A549 (cell line): Measurements from ENCODE around the gene PTEN. TPM values are rescaled to one million over a fixed set of nuclear protein-coding genes. Genes with fewer than 3 reads are reported as not detected.

Source experiments
- ATAC-seq, 2 experiments: fragments of 200-7000 bp in 1 of 2; fragments of >200 bp in 1 of 2; cut with Nextera tagmentation in 1 of 2; cut with Tn5 transposase in 1 of 2; 3 replicates each; pipeline versions ENCODE4 v1.8.0 to v1.9.1; 2018 to 2020; ENCODE audit warnings: mild to moderate bottlenecking in 1 of 2, moderate library complexity in 1 of 2
- CTCF ChIA-PET: fragments of 300-600 bp; sonication (Branson Sonifier 250); formaldehyde crosslinking; extraction: SDS; loops from one replicate; lab custom pipeline; 2021; ENCODE audit warnings: antibody characterized with exemption, inconsistent platforms; lab: Yijun Ruan, JAX
- POLR2A ChIA-PET: fragments of 350-600 bp; formaldehyde crosslinking; extraction: SDS; loops from one replicate; lab custom pipeline; 2021; ENCODE audit warnings: antibody characterized with exemption, inconsistent platforms; lab: Yijun Ruan, JAX
- DNase-seq, 2 experiments: peaks; one replicate each; pipeline versions ENCODE4 v3.0.0 to v3.0.0-alpha.2; 2011 to 2016; ENCODE audit warnings: low read depth in 1 of 2, low spot score in 1 of 2
- FAIRE-seq: peaks from 2 replicates; lab custom pipeline; 2011; peaks lifted over from hg19 to GRCh38; lab: Jason Lieb, UNC
- H3K27ac ChIP-seq, 2 experiments: fragments of >200 bp; sonication (Bioruptor Twin); formaldehyde crosslinking; 3 replicates each; pipeline ENCODE4 v1.5.1; 2016 to 2017
- H3K4me1 ChIP-seq: fragments of >200 bp; sonication (Bioruptor Twin); formaldehyde crosslinking; 3 replicates; pipeline ENCODE4 v1.6.1; 2016
- H3K4me2 ChIP-seq: fragments of >200 bp; sonication (Bioruptor Twin); formaldehyde crosslinking; 3 replicates; pipeline ENCODE4 v1.6.1; 2016
- H3K4me3 ChIP-seq: fragments of >200 bp; sonication (Bioruptor Twin); formaldehyde crosslinking; 3 replicates; pipeline ENCODE4 v1.5.1; 2016
- H3K9me3 ChIP-seq: fragments of >200 bp; sonication (Bioruptor Twin); formaldehyde crosslinking; 3 replicates; pipeline ENCODE4 v1.6.1; 2016
- ATOH8 ChIP-seq: fragments of 250-450 bp; sonication (Bioruptor Pico); IDR thresholded peaks from 2 replicates; pipeline ENCODE4 v1.5.0; 2020; ENCODE audit warnings: low read depth, mild to moderate bottlenecking, moderate library complexity
- CBX8 ChIP-seq: fragments of 200-600 bp; sonication (generic); IDR thresholded peaks from 2 replicates; pipeline ENCODE4 v1.6.1; 2016
- FOSL2 ChIP-seq, 2 experiments: fragments of 450-650 bp in 1 of 2; fragments of >200 bp in 1 of 2; sonication (Bioruptor Twin) in 1 of 2; formaldehyde crosslinking; IDR thresholded peaks; 2 replicates each; pipeline versions ENCODE4 v1.5.0 to v1.6.1; 2016 to 2020; ENCODE audit warnings: mild to moderate bottlenecking in 1 of 2, moderate library complexity in 1 of 2
- FOXS1 ChIP-seq: fragments of 250-450 bp; sonication (Bioruptor Pico); IDR thresholded peaks from 2 replicates; pipeline ENCODE4 v1.5.0; 2020; ENCODE audit warnings: mild to moderate bottlenecking, moderate library complexity
- GATA3 ChIP-seq: IDR thresholded peaks from 2 replicates; pipeline ENCODE4 v1.6.1; 2012; ENCODE audit warnings: borderline replicate concordance
- NR3C1 ChIP-seq: fragments of >200 bp; sonication (Bioruptor Twin); formaldehyde crosslinking; IDR thresholded peaks from 3 replicates; pipeline ENCODE4 v1.6.1; 2017
- POLR2AphosphoS2 ChIP-seq: conservative IDR thresholded peaks from 2 replicates; pipeline ENCODE4 v1.6.1; 2012; ENCODE audit warnings: low read length, improper control_type of control experiment, inconsistent platforms
- RNF2 ChIP-seq: fragments of 200-600 bp; sonication (generic); IDR thresholded peaks from 2 replicates; pipeline ENCODE4 v1.6.1; 2016; ENCODE audit warnings: low read depth, mild to moderate bottlenecking, antibody characterized with exemption, moderate library complexity, borderline replicate concordance
- SMC3 ChIP-seq: fragments of >200 bp; sonication (Bioruptor Twin); formaldehyde crosslinking; IDR thresholded peaks from 3 replicates; pipeline ENCODE4 v1.6.1; 2018; ENCODE audit warnings: inconsistent platforms
- TFCP2L1 ChIP-seq: fragments of 250-450 bp; sonication (Bioruptor Pico); IDR thresholded peaks from 2 replicates; pipeline ENCODE4 v1.5.0; 2021; ENCODE audit warnings: mild to moderate bottlenecking
- TP53 ChIP-seq: fragments of 250-450 bp; sonication (Bioruptor Pico); IDR thresholded peaks from 2 replicates; pipeline ENCODE4 v1.5.0; 2021; ENCODE audit warnings: mild to moderate bottlenecking, moderate library complexity
- WGBS: methylation state at CpG from one replicate; pipeline ENCODE4 v1.1.6; 2017; ENCODE audit errors: missing lambda C conversion rate; 5-methylcytosine and 5-hydroxymethylcytosine counted together
- polyA plus RNA-seq, 4 experiments: library from polyadenylated mRNA; depleted of rRNA in 3 of 4; stranded (reverse); fragments of >200 nt; fragmentation: RNase III in 1 of 4; extraction: RNeasy Plus Mini Kit Qiagen cat#74134 plus additional on column Dnase treatment in 1 of 4; gene quantifications; 2 replicates in 3 of 4; 3 replicates in 1 of 4; pipeline ENCODE4 v1.2.3, GENCODE V29; 2011 to 2017
- TF ChIP-seq, protein P1 (sequence below): IDR thresholded peaks from 2 replicates; pipeline ENCODE4 v1.6.1; 2012
- TF ChIP-seq, protein P2 (sequence below): fragments of 200-600 bp; sonication (generic); IDR thresholded peaks from 2 replicates; pipeline ENCODE4 v1.6.1; 2016; ENCODE audit warnings: antibody characterized with exemption, mild to moderate bottlenecking, moderate library complexity
- TF ChIP-seq, protein P3 (sequence below): fragments of 450-650 bp; IDR thresholded peaks from 2 replicates; pipeline ENCODE4 v1.6.1; 2014; ENCODE audit warnings: antibody characterized with exemption

PTEN gene
- polyA plus RNA-seq, 2 of the 4 experiments (the other 2 are of a cell fraction) = 33.6 to 58.3 TPM

GRCh38 chr10:87836098-87836497 is 27.3 kb upstream of the PTEN start (continued):
- TF ChIP-seq, protein P1, sequence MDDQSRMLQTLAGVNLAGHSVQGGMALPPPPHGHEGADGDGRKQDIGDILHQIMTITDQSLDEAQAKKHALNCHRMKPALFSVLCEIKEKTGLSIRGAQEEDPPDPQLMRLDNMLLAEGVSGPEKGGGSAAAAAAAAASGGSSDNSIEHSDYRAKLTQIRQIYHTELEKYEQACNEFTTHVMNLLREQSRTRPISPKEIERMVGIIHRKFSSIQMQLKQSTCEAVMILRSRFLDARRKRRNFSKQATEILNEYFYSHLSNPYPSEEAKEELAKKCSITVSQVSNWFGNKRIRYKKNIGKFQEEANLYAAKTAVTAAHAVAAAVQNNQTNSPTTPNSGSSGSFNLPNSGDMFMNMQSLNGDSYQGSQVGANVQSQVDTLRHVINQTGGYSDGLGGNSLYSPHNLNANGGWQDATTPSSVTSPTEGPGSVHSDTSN = no peak

- TF ChIP-seq POLR2AphosphoS2 (no peak), TFCP2L1 (CRISPR knock-in tag) (no peak), FOSL2 (IDR thresholded peaks at IDR 0.05) (no peak), FOSL2 (CRISPR knock-in tag; IDR thresholded peaks at IDR 0.05) (no peak), CBX8 (no peak), GATA3 (no peak), TP53 (CRISPR knock-in tag) (no peak), FOXS1 (CRISPR knock-in tag) (no peak), SMC3 (no peak), ATOH8 (no peak)
- TF ChIP-seq, protein P2, sequence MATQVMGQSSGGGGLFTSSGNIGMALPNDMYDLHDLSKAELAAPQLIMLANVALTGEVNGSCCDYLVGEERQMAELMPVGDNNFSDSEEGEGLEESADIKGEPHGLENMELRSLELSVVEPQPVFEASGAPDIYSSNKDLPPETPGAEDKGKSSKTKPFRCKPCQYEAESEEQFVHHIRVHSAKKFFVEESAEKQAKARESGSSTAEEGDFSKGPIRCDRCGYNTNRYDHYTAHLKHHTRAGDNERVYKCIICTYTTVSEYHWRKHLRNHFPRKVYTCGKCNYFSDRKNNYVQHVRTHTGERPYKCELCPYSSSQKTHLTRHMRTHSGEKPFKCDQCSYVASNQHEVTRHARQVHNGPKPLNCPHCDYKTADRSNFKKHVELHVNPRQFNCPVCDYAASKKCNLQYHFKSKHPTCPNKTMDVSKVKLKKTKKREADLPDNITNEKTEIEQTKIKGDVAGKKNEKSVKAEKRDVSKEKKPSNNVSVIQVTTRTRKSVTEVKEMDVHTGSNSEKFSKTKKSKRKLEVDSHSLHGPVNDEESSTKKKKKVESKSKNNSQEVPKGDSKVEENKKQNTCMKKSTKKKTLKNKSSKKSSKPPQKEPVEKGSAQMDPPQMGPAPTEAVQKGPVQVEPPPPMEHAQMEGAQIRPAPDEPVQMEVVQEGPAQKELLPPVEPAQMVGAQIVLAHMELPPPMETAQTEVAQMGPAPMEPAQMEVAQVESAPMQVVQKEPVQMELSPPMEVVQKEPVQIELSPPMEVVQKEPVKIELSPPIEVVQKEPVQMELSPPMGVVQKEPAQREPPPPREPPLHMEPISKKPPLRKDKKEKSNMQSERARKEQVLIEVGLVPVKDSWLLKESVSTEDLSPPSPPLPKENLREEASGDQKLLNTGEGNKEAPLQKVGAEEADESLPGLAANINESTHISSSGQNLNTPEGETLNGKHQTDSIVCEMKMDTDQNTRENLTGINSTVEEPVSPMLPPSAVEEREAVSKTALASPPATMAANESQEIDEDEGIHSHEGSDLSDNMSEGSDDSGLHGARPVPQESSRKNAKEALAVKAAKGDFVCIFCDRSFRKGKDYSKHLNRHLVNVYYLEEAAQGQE = no peak
- no peak overlapping the region for H3K4me3 ChIP-seq
- CTCF ChIA-PET = interaction anchor here (2.6 kb wide), 1 partner anchor 9 kb away, joined by 11 read pairs; no protein-coding TSS in a partner anchor
- H3K4me2 ChIP-seq = no peak overlapping the region
- no peaks in the 10 kb centered on the region for H3K9me3 ChIP-seq
- ATAC-seq = no peak
- POLR2A ChIA-PET = no interaction called here
- no peak for FAIRE-seq
- no peak overlapping the region for H3K27ac ChIP-seq
- no peak for DNase-seq
- H3K4me1 ChIP-seq = peaks cover 23% of the 10 kb centered on the region
Observed at GRCh38 chr10:87837445-87837844, 26.0 kb upstream of the PTEN start.

GRCh38 chr10:87838650-87839049 is 24.8 kb upstream of the PTEN start:
- H3K27ac ChIP-seq = no peak overlapping the region
- 80% methylated on average over 2 of the region's 2 CpGs for WGBS
- no peak overlapping the region for H3K4me3 ChIP-seq
- TF ChIP-seq RNF2 (no peak), NR3C1 (no peak)
- FAIRE-seq = no peak
- peaks cover 29% of the 10 kb centered on the region for H3K4me1 ChIP-seq
- DNase-seq = no peak
- H3K9me3 ChIP-seq = no peaks in the 10 kb centered on the region
- ChIA-PET CTCF (interaction anchor here (0.6 to 3.1 kb wide), 4 partner anchors 10 to 87 kb away, joined by 3 to 17 read pairs (median 8); partner anchors contain the start of gene ATAD1), POLR2A (no interaction called here)
- ATAC-seq = no peak
- H3K4me2 ChIP-seq = no peak overlapping the region

DNA sequence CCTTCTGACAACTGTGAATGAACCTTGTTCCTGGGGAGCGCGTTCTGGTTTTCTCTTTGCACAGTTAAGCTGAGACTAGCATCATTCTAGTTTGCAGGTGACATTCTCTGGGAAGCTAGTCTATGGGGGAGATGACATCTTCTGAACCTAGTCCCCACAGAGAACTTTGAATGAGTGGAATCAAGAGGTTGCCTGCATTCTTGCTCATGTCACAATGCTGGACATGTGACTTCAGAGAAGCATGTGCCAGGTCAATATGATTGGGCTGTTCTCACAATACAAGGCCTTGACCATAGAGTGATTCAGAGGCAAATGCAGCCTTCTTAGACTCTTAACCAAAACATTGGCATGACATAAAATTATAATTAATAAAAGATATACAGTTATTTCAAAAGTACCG is 22.2 kb upstream of the PTEN start:
- CTCF ChIA-PET = interaction anchor here (0.7 to 3.1 kb wide), 3 partner anchors 10 to 273 kb away, joined by 3 to 17 read pairs (median 3); partner anchors contain the start of gene ATAD1
- peaks cover 51% of the 10 kb centered on the region for H3K4me1 ChIP-seq
- peak overlapping the region; percentile 59; the same call in 1 of the 3 replicates for H3K4me2 ChIP-seq
- TF ChIP-seq NR3C1 = no peak
- TF ChIP-seq, protein P3, sequence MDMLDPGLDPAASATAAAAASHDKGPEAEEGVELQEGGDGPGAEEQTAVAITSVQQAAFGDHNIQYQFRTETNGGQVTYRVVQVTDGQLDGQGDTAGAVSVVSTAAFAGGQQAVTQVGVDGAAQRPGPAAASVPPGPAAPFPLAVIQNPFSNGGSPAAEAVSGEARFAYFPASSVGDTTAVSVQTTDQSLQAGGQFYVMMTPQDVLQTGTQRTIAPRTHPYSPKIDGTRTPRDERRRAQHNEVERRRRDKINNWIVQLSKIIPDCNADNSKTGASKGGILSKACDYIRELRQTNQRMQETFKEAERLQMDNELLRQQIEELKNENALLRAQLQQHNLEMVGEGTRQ = peak; percentile 32; the same call in 1 of the 2 replicates
- peak in 1 of 2 experiments; percentile 36 for DNase-seq
- H3K4me3 ChIP-seq = no peak overlapping the region
- H3K9me3 ChIP-seq = no peaks in the 10 kb centered on the region
- peak overlapping the region; percentile 47 to 76; a peak in 4 of 6 replicates for H3K27ac ChIP-seq
- no peak for FAIRE-seq
- POLR2A ChIA-PET = interaction anchor here (0.6 to 1.2 kb wide), 2 partner anchors 21 to 49 kb away, joined by 3 to 7 read pairs; no protein-coding TSS in a partner anchor
- 86% methylated on average over 3 of the region's 3 CpGs for WGBS
- ATAC-seq = no peak
